IMR-90 (cell line): ENCODE data around the gene TTC23. TPM values are rescaled to one million over a fixed set of nuclear protein-coding genes. Genes with fewer than 3 reads are reported as not detected.

Experiments used
- ATAC-seq: fragments of 200-7000 bp; cut with Tn5 transposase; 2 replicates; pipeline ENCODE4 v1.9.1; 2020; ENCODE audit warnings: low read depth, mild to moderate bottlenecking, moderate library complexity
- BruUV-seq: library from RNA; stranded (reverse); fragments of 400-500 nt; replicated peaks from 2 replicates; lab custom pipeline; 2021; lab: Mats Ljungman, UMichigan
- CTCF ChIA-PET: fragments of 300-600 bp; formaldehyde crosslinking; extraction: SDS; loops from one replicate; lab custom pipeline; 2021; ENCODE audit warnings: antibody characterized with exemption; lab: Yijun Ruan, JAX
- POLR2A ChIA-PET: fragments of 300-600 bp; sonication (Branson Sonifier 250); formaldehyde crosslinking; loops from one replicate; lab custom pipeline; 2022; ENCODE audit warnings: antibody characterized with exemption; ENCODE audit not compliant: unreplicated experiment; lab: Charles Lee
- DNase-seq: peaks from one replicate; pipeline ENCODE4 v3.0.0; 2013
- H2AFZ ChIP-seq: replicated peaks from 2 replicates; pipeline ENCODE3; 2013; ENCODE audit warnings: low read length, mild to moderate bottlenecking; ENCODE audit not compliant: poor library complexity
- H2AK5ac ChIP-seq: 2 replicates; pipeline ENCODE4 v1.6.1; 2013; ENCODE audit warnings: low read depth, low read length, inconsistent platforms
- H2AK9ac ChIP-seq: replicated peaks from 2 replicates; pipeline ENCODE3; 2013; ENCODE audit warnings: mild to moderate bottlenecking, low read depth, low read length, moderate library complexity; ENCODE audit not compliant: poor library complexity
- H2BK120ac ChIP-seq: 2 replicates; pipeline ENCODE4 v1.6.1; 2013; ENCODE audit warnings: low read depth, low read length, inconsistent platforms
- H2BK15ac ChIP-seq: 3 replicates; pipeline ENCODE4 v1.6.1; 2013; ENCODE audit warnings: low read depth, low read length, inconsistent platforms
- H2BK20ac ChIP-seq: 2 replicates; pipeline ENCODE4 v1.6.1; 2013; ENCODE audit warnings: low read depth, mild to moderate bottlenecking, inconsistent platforms, low read length, moderate library complexity
- H2BK5ac ChIP-seq: 2 replicates; pipeline ENCODE4 v1.6.1; 2013; ENCODE audit warnings: mild to moderate bottlenecking, low read depth, low read length, inconsistent platforms; ENCODE audit not compliant: poor library complexity, severe bottlenecking
- H3K14ac ChIP-seq: replicated peaks from 2 replicates; pipeline ENCODE4 v1.6.1; 2013; ENCODE audit warnings: low read depth, low read length, inconsistent platforms
- H3K18ac ChIP-seq: 2 replicates; pipeline ENCODE4 v1.6.1; 2013; ENCODE audit warnings: low read depth, low read length, control low read depth
- H3K23ac ChIP-seq: 2 replicates; pipeline ENCODE4 v1.6.1; 2013; ENCODE audit warnings: low read depth, low read length, inconsistent platforms
- H3K27ac ChIP-seq: 2 replicates; pipeline ENCODE4 v1.5.1; 2013; ENCODE audit warnings: mild to moderate bottlenecking, control low read depth, low read length; ENCODE audit not compliant: insufficient read depth
- H3K27me3 ChIP-seq: 2 replicates; pipeline ENCODE4 v1.6.1; 2013; ENCODE audit warnings: low read length; ENCODE audit not compliant: control insufficient read depth, insufficient read depth
- H3K36me3 ChIP-seq: 2 replicates; pipeline ENCODE4 v1.6.1; 2013; ENCODE audit warnings: low read length, mixed read lengths; ENCODE audit not compliant: control insufficient read depth, insufficient read depth
- H3K4ac ChIP-seq: 2 replicates; pipeline ENCODE4 v1.6.1; 2013; ENCODE audit warnings: low read depth, low read length, inconsistent platforms
- H3K4me1 ChIP-seq: 2 replicates; pipeline ENCODE4 v1.6.1; 2013; ENCODE audit warnings: low read length, mixed read lengths; ENCODE audit not compliant: control insufficient read depth, insufficient read depth
- H3K4me2 ChIP-seq: 2 replicates; pipeline ENCODE4 v1.6.1; 2013; ENCODE audit warnings: low read depth, mild to moderate bottlenecking, control low read depth, low read length, moderate library complexity
- H3K4me3 ChIP-seq: 2 replicates; pipeline ENCODE4 v1.5.1; 2013; ENCODE audit warnings: low read depth, mild to moderate bottlenecking, control low read depth, low read length, moderate library complexity; ENCODE audit not compliant: insufficient read depth
- H3K56ac ChIP-seq: 2 replicates; pipeline ENCODE4 v1.6.1; 2013; ENCODE audit warnings: low read length, inconsistent platforms; ENCODE audit not compliant: insufficient read depth; ENCODE audit errors: extremely low read depth
- H3K79me1 ChIP-seq, 2 experiments: 2 replicates each; pipeline ENCODE4 v1.6.1; 2013; ENCODE audit warnings: low read length in 2 of 2, inconsistent platforms in 1 of 2, low read depth in 1 of 2
- H3K9ac ChIP-seq: 2 replicates; pipeline ENCODE4 v1.6.1; 2013; ENCODE audit warnings: low read depth, low read length, control low read depth
- H3K9me1 ChIP-seq: 2 replicates; pipeline ENCODE4 v1.6.1; 2013; ENCODE audit warnings: low read length, inconsistent platforms; ENCODE audit not compliant: insufficient read depth
- H3K9me3 ChIP-seq: 2 replicates; pipeline ENCODE4 v1.6.1; 2013; ENCODE audit warnings: low read length; ENCODE audit not compliant: control insufficient read depth, insufficient read depth
- H4K20me1 ChIP-seq: 2 replicates; pipeline ENCODE4 v1.6.1; 2013; ENCODE audit warnings: low read length, inconsistent platforms; ENCODE audit not compliant: insufficient read depth
- H4K5ac ChIP-seq: 2 replicates; pipeline ENCODE4 v1.6.1; 2013; ENCODE audit warnings: mild to moderate bottlenecking, low read depth, low read length, control low read depth
- H4K8ac ChIP-seq, 2 experiments: 2 replicates each; pipeline ENCODE4 v1.6.1; 2013; ENCODE audit warnings: low read depth in 2 of 2, low read length in 2 of 2, control low read depth in 1 of 2, inconsistent platforms in 1 of 2
- H4K91ac ChIP-seq: 2 replicates; pipeline ENCODE4 v1.6.1; 2013; ENCODE audit warnings: low read depth, low read length, inconsistent platforms; ENCODE audit not compliant: insufficient read depth
- BHLHE40 ChIP-seq: fragments of 150-350 bp; IDR thresholded peaks from 2 replicates; pipeline ENCODE4 v1.6.1; 2016; ENCODE audit warnings: mild to moderate bottlenecking, low read depth, low read length
- CEBPB ChIP-seq: IDR thresholded peaks from 2 replicates; pipeline ENCODE4 v1.6.1; 2012; ENCODE audit warnings: low read depth, low read length, improper control_type of control experiment
- FOS ChIP-seq: fragments of 150-350 bp; IDR thresholded peaks from 2 replicates; pipeline ENCODE4 v1.6.1; 2016; ENCODE audit warnings: low read depth, low read length
- MAFK ChIP-seq: IDR thresholded peaks from 2 replicates; pipeline ENCODE4 v1.6.1; 2012; ENCODE audit warnings: low read depth, low read length, improper control_type of control experiment
- MAZ ChIP-seq: IDR thresholded peaks from 2 replicates; pipeline ENCODE4 v1.6.1; 2012; ENCODE audit warnings: low read depth, mild to moderate bottlenecking, low read length, improper control_type of control experiment, moderate library complexity, borderline replicate concordance
- MXI1 ChIP-seq: IDR thresholded peaks from 2 replicates; pipeline ENCODE4 v1.6.1; 2012; ENCODE audit warnings: low read depth, mild to moderate bottlenecking, low read length, moderate library complexity, borderline replicate concordance
- NFE2L2 ChIP-seq: fragments of 150-350 bp; IDR thresholded peaks from 2 replicates; pipeline ENCODE4 v1.6.1; 2016; ENCODE audit warnings: low read depth, mild to moderate bottlenecking, low read length
- POLR2A ChIP-seq: IDR thresholded peaks from 2 replicates; pipeline ENCODE4 v1.6.1; 2012; ENCODE audit warnings: mild to moderate bottlenecking, low read depth, low read length
- RAD21 ChIP-seq: IDR thresholded peaks from 2 replicates; pipeline ENCODE4 v1.6.1; 2012; ENCODE audit warnings: low read length, improper control_type of control experiment
- RCOR1 ChIP-seq: IDR thresholded peaks from 2 replicates; pipeline ENCODE4 v1.6.1; 2012; ENCODE audit warnings: mild to moderate bottlenecking, low read length, improper control_type of control experiment; ENCODE audit not compliant: insufficient replicate concordance
- RFX5 ChIP-seq: IDR thresholded peaks from 2 replicates; pipeline ENCODE4 v1.8.0; 2012; ENCODE audit warnings: low read depth, mild to moderate bottlenecking, low read length, moderate library complexity
- SMC3 ChIP-seq: fragments of 150-350 bp; IDR thresholded peaks from 2 replicates; pipeline ENCODE4 v1.6.1; 2016; ENCODE audit warnings: low read depth, mild to moderate bottlenecking, antibody characterized with exemption, low read length, moderate library complexity
- dilution Hi-C: fragments of 300-500 bp; cut with HindIII; formaldehyde crosslinking; loops from one replicate; pipeline ENCODE4 v1.14.3; 2018; ENCODE audit warnings: low sequenced_read_pairs; ENCODE audit not compliant: unreplicated experiment
- in situ Hi-C: fragments of 300-500 bp; cut with MboI; formaldehyde crosslinking; loops from 3 replicates; pipeline ENCODE4 v1.14.3; 2019; ENCODE audit warnings: low sequenced_read_pairs, inconsistent platforms, mixed read lengths
- intact Hi-C: fragments of 100-400 bp; cut with micrococcal nuclease; formaldehyde crosslinking; loops from 2 replicates; pipeline ENCODE4 v1.10.0; 2022
- polyA plus RNA-seq, 3 experiments: library from polyadenylated mRNA; depleted of rRNA; stranded (reverse); fragments of >200 nt; gene quantifications; 2 replicates each; pipeline ENCODE4 v1.2.3, GENCODE V29; 2012; ENCODE audit warnings: low replicate concordance in 1 of 3
- total RNA-seq: library from RNA; depleted of rRNA; stranded (reverse); fragments of >200 nt; gene quantifications from 2 replicates; pipeline ENCODE4 v1.2.3, GENCODE V29; 2012
- TF ChIP-seq, protein P1 (sequence below): fragments of 150-350 bp; IDR thresholded peaks from 2 replicates; pipeline ENCODE4 v1.6.1; 2016; ENCODE audit warnings: low read depth, mild to moderate bottlenecking, low read length, moderate library complexity, borderline replicate concordance
- TF ChIP-seq, protein P2 (sequence below): conservative IDR thresholded peaks from 2 replicates; pipeline ENCODE4 v1.5.1; 2012; ENCODE audit warnings: mild to moderate bottlenecking, low read depth, low read length, improper control_type of control experiment

The TTC23 gene
- total and polyA plus RNA-seq, 2 of the 4 experiments (the other 2 are of a cell fraction): 7.8 to 29.8 TPM

DNA sequence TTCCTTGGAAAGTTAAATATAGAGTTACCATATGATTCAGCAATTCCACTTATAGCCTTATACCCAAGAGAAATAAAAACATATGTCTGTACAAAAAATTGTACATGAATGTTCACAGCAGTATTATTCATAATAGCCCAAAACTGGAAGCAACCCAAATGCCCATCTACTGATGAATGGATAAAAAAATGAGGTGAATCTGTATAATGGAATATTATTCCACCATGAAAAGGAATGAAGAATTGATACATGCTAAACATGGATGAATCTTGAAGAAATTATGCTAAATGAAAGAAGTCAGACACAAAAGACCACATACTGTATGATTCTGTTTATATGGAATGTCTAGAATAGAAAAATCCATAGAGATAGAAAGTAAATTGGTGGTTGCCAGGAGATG lies 61.4 kb downstream of the TTC23 start:
- Histone ChIP-seq H3K18ac (no peak overlapping the region), H3K14ac (no peak overlapping the region), H2AFZ (no peak overlapping the region), H3K9me3 (peaks cover 3% of the 10 kb centered on the region; the same call in 1 of the 2 replicates), H3K9me1 (no peaks in the 10 kb centered on the region), H4K5ac (no peak overlapping the region), H3K36me3 (peaks cover 13% of the 10 kb centered on the region), H2BK15ac (no peak overlapping the region), H3K4me3 (no peak overlapping the region), H3K23ac (no peak overlapping the region), H3K9ac (no peak overlapping the region), H4K8ac (no peak overlapping the region), H2BK20ac (no peak overlapping the region), H3K27ac (no peak overlapping the region), H2AK9ac (no peak overlapping the region), H4K91ac (no peak overlapping the region), H3K4ac (no peak overlapping the region), H2BK120ac (no peak overlapping the region), H2BK5ac (no peak overlapping the region), H4K20me1 (no peaks in the 10 kb centered on the region), H3K79me1 (no peaks in the 10 kb centered on the region; a peak in 1 of 4 replicates), H3K27me3 (no peaks in the 10 kb centered on the region), H3K56ac (no peak overlapping the region), H3K4me1 (peaks cover 1% of the 10 kb centered on the region; the same call in 1 of the 2 replicates), H2AK5ac (no peak overlapping the region), H3K4me2 (no peak overlapping the region)
- no peak for ATAC-seq
- dilution Hi-C loops (no loop called here), in situ Hi-C loops (no loop called here), intact Hi-C loops (no loop called here)
- TF ChIP-seq BHLHE40: no peak
- TF ChIP-seq MXI1: no peak
- TF ChIP-seq POLR2A: no peak
- TF ChIP-seq MAZ: no peak
- TF ChIP-seq, protein P1, sequence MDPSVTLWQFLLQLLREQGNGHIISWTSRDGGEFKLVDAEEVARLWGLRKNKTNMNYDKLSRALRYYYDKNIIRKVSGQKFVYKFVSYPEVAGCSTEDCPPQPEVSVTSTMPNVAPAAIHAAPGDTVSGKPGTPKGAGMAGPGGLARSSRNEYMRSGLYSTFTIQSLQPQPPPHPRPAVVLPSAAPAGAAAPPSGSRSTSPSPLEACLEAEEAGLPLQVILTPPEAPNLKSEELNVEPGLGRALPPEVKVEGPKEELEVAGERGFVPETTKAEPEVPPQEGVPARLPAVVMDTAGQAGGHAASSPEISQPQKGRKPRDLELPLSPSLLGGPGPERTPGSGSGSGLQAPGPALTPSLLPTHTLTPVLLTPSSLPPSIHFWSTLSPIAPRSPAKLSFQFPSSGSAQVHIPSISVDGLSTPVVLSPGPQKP: no peak
- no peak for TF ChIP-seq CEBPB
- TF ChIP-seq FOS: no peak
- TF ChIP-seq RCOR1: no peak
- TF ChIP-seq, protein P2, sequence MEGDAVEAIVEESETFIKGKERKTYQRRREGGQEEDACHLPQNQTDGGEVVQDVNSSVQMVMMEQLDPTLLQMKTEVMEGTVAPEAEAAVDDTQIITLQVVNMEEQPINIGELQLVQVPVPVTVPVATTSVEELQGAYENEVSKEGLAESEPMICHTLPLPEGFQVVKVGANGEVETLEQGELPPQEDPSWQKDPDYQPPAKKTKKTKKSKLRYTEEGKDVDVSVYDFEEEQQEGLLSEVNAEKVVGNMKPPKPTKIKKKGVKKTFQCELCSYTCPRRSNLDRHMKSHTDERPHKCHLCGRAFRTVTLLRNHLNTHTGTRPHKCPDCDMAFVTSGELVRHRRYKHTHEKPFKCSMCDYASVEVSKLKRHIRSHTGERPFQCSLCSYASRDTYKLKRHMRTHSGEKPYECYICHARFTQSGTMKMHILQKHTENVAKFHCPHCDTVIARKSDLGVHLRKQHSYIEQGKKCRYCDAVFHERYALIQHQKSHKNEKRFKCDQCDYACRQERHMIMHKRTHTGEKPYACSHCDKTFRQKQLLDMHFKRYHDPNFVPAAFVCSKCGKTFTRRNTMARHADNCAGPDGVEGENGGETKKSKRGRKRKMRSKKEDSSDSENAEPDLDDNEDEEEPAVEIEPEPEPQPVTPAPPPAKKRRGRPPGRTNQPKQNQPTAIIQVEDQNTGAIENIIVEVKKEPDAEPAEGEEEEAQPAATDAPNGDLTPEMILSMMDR: no peak
- no peak for TF ChIP-seq RAD21
- TF ChIP-seq NFE2L2: no peak
- TF ChIP-seq SMC3: no peak
- TF ChIP-seq RFX5: no peak
- TF ChIP-seq MAFK: no peak
- ChIA-PET POLR2A (no interaction called here), CTCF (no interaction called here)
- no TSS peak for BruUV-seq
- no peak for DNase-seq
